ENCODE results near the gene METAP2. TPM values are rescaled to one million over a fixed set of nuclear protein-coding genes. Genes with fewer than 3 reads are reported as not detected.

The METAP2 gene
- total and polyA plus RNA-seq, 2 of the 8 experiments (the other 6 are each of a cell fraction or from before 2014, with no cell fraction given), result 41.3 to 114 TPM

- H3K4me2 ChIP-seq (ENCODE audit: insufficient read depth in 1 of 2, low read depth in 2 of 2, low read length in 2 of 2), result peak within 1 kb of the TSS; percentile 72 to 97
- H2BK20ac ChIP-seq (ENCODE audit: low read length), result peak within 1 kb of the TSS; percentile 51; the same call in 1 of the 2 replicates
- CTCF ChIA-PET (ENCODE audit: partially characterized antibody), result interaction anchor here (0.9 to 1.1 kb wide), 3 partner anchors 17 to 24 kb away, joined by 3 to 5 read pairs (median 3); no protein-coding TSS in a partner anchor
- H3K79me1 ChIP-seq (ENCODE audit: low read depth, low read length), result no peaks in the 10 kb centered on the region
- H2AFZ ChIP-seq (ENCODE audit: low read length), result no peak within 1 kb of the TSS
- POLR2A ChIA-PET (ENCODE audit: partially characterized antibody), result interaction anchor here (0.7 to 3.4 kb wide), 9 partner anchors 9 to 77 kb away, joined by 3 to 36 read pairs (median 4); partner anchors contain the start of gene METAP2
- H3K9ac ChIP-seq (replicated peaks in 1 of 4; ENCODE audit: extremely low read depth in 1 of 4, low read depth in 3 of 4, low read length in 3 of 4), result peak within 1 kb of the TSS; percentile 54 to 79 (median 66)
- peak; percentile 72 to 84 for DNase-seq (ENCODE audit: low read depth in 1 of 2, low spot score in 2 of 2)
- no peak within 1 kb of the TSS for H2AK5ac ChIP-seq (ENCODE audit: low read depth, low read length)
- H3K14ac ChIP-seq (ENCODE audit: insufficient read length), result no peak within 1 kb of the TSS
- H2BK15ac ChIP-seq (ENCODE audit: low read length), result no peak within 1 kb of the TSS
- no peaks in the 10 kb centered on the region for H4K20me1 ChIP-seq (replicated peaks in 1 of 2; ENCODE audit: control insufficient read depth in 1 of 2, insufficient read depth in 2 of 2, low read length in 2 of 2)
- peak within 1 kb of the TSS; percentile 80 for H2BK120ac ChIP-seq (replicated peaks; ENCODE audit: low read depth, low read length)
- H4K8ac ChIP-seq (ENCODE audit: extremely low read depth, insufficient read depth, low read length), result no peak within 1 kb of the TSS
- H4K91ac ChIP-seq (replicated peaks; ENCODE audit: insufficient read length, low read length), result peak within 1 kb of the TSS; percentile 29
- peak; percentile 92 for FAIRE-seq
- peaks cover 8% of the 10 kb centered on the region; the same call in 1 of the 2 replicates for H3K23me2 ChIP-seq (ENCODE audit: low read depth, low read length)
- H3K27me3 ChIP-seq (replicated peaks in 1 of 4; ENCODE audit: control insufficient read depth in 3 of 4, extremely low read depth in 1 of 4, insufficient read depth in 3 of 4, low read length in 3 of 4), result no peaks in the 10 kb centered on the region
- peaks cover 0 to 9% (median 5%) of the 10 kb centered on the region in 4 experiments; a peak in 5 of 7 replicates for H3K4me1 ChIP-seq (replicated peaks in 1 of 4; ENCODE audit: control insufficient read depth in 3 of 4, insufficient read depth in 4 of 4, low read length in 3 of 4)
- peak within 1 kb of the TSS; percentile 95 for H4K5ac ChIP-seq (ENCODE audit: insufficient read length, low read depth, low read length)
- H3K4ac ChIP-seq (replicated peaks; ENCODE audit: insufficient read length, low read depth, low read length), result peak within 1 kb of the TSS; percentile 61
- peak within 1 kb of the TSS; percentile 80 for H3K18ac ChIP-seq (ENCODE audit: extremely low read depth, low read length)
- H3K23ac ChIP-seq (ENCODE audit: insufficient read length), result no peak within 1 kb of the TSS
- peaks cover 15 to 81% of the 10 kb centered on the region in 2 experiments for H3K79me2 ChIP-seq (ENCODE audit: control insufficient read depth in 1 of 2, insufficient read depth in 2 of 2, low read length in 2 of 2)
- H2BK12ac ChIP-seq (ENCODE audit: low read depth, low read length), result no peak within 1 kb of the TSS
- H3K36me3 ChIP-seq (ENCODE audit: control insufficient read depth in 2 of 4, insufficient read depth in 4 of 4, low read length in 3 of 4), result peaks cover 0 to 5% (median 0%) of the 10 kb centered on the region in 4 experiments; a peak in 1 of 8 replicates
- H3K27ac ChIP-seq (ENCODE audit: low read depth, low read length), result peak within 1 kb of the TSS; percentile 72
- H2BK5ac ChIP-seq (ENCODE audit: low read depth, low read length), result peak within 1 kb of the TSS; percentile 76
- WGBS, 2 experiments (ENCODE audit: extremely low coverage in 1 of 2, insufficient coverage in 1 of 2, insufficient read length in 1 of 2, insufficient replicate concordance in 2 of 2, low coverage in 1 of 2, low lambda C conversion rate in 2 of 2, missing lambda C conversion rate in 1 of 2), result 1% methylated on average over 8 of the region's 9 CpGs; no CpG with 5 or more reads in 1 of the 2 experiments
- H3K56ac ChIP-seq (replicated peaks; ENCODE audit: insufficient read length, low read depth, low read length), result peak within 1 kb of the TSS; percentile 63
- peak within 1 kb of the TSS; percentile 71 to 95 (median 88) for H3K4me3 ChIP-seq (ENCODE audit: extremely low read depth in 1 of 4, insufficient read depth in 2 of 4, low read depth in 3 of 4, low read length in 4 of 4)
- H3K9me3 ChIP-seq (ENCODE audit: insufficient read depth in 2 of 2, low read depth in 1 of 2, low read length in 1 of 2), result no peaks in the 10 kb centered on the region
- TF ChIP-seq CTBP2 (IDR thresholded peaks at IDR 0.05; ENCODE audit: borderline replicate concordance, insufficient read depth, insufficient read length, low read length), result peak; percentile 93
- no peak for TF ChIP-seq SIRT6 (IDR thresholded peaks at IDR 0.05; ENCODE audit: low read length)
- TF ChIP-seq HDAC2 (IDR thresholded peaks at IDR 0.05; ENCODE audit: borderline replicate concordance in 1 of 2, low read depth in 2 of 2, low read length in 2 of 2), result peak; percentile 71 to 95; a peak in 3 of 4 replicates
- no peak for TF ChIP-seq HDAC6 (IDR thresholded peaks at IDR 0.05; ENCODE audit: low read depth, low read length)
- TF ChIP-seq GTF2F1 (IDR thresholded peaks at IDR 0.05; ENCODE audit: borderline replicate concordance, low read depth, low read length), result no peak
- TF ChIP-seq BCL11A (IDR thresholded peaks at IDR 0.05; ENCODE audit: low read depth in 2 of 2, low read length in 2 of 2), result peak in 1 of 2 experiments; percentile 33
- TF ChIP-seq KDM4A (IDR thresholded peaks at IDR 0.05; ENCODE audit: low read depth, low read length, severe bottlenecking), result peak; percentile 17
- TF ChIP-seq RBBP5 (IDR thresholded peaks at IDR 0.05; ENCODE audit: borderline replicate concordance, low read depth, low read length), result peak; percentile 46; the same call in 1 of the 2 replicates
- TF ChIP-seq POLR2AphosphoS5 (IDR thresholded peaks at IDR 0.05; ENCODE audit: low read depth, low read length), result peak; percentile 68; the same call in 1 of the 2 replicates
- no peak for TF ChIP-seq GABPA (IDR thresholded peaks at IDR 0.05; ENCODE audit: borderline replicate concordance, insufficient read depth, low read length)
- TF ChIP-seq TCF12 (IDR thresholded peaks at IDR 0.05; ENCODE audit: low read depth, low read length), result peak; percentile 65; the same call in 1 of the 2 replicates
- peak; percentile 44; the same call in 1 of the 2 replicates for TF ChIP-seq PHF8 (conservative IDR thresholded peaks at IDR 0.05; ENCODE audit: low read depth, low read length)
Measured at GRCh38 chr12:95551305-95551704, 77.4 kb downstream of the METAP2 start, which contains the start of gene USP44. Gene USP44 (minus strand): TSS chr12:95551476. CDS start chr12:95534256, 17,220 bp downstream.

Measured in H1 (cell line).